Hematopoietic multipotent progenitor cell (in vitro differentiated cells): ENCODE measurements around the gene MRPS11. TPM values are rescaled to one million over a fixed set of nuclear protein-coding genes. Genes with fewer than 3 reads are reported as not detected.
"Not testable (repeated sequence)": the region's sequence is repeated elsewhere in the genome, so short reads cannot be mapped to it uniquely, and the experiment has no call there.

Source experiments
- DNase-seq, 3 donors: peaks; one replicate each; pipeline ENCODE4 v3.0.0-alpha.2; 2011 to 2015; ENCODE audit warnings: low read depth in 2 of 3, low spot score in 2 of 3
- total RNA-seq: library from RNA; depleted of rRNA; stranded (reverse); fragments of >200 nt; gene quantifications from one replicate; pipeline ENCODE4 v1.2.3, GENCODE V29; 2012

Gene MRPS11
- total RNA-seq, 1 donor = 29.6 TPM

DNA sequence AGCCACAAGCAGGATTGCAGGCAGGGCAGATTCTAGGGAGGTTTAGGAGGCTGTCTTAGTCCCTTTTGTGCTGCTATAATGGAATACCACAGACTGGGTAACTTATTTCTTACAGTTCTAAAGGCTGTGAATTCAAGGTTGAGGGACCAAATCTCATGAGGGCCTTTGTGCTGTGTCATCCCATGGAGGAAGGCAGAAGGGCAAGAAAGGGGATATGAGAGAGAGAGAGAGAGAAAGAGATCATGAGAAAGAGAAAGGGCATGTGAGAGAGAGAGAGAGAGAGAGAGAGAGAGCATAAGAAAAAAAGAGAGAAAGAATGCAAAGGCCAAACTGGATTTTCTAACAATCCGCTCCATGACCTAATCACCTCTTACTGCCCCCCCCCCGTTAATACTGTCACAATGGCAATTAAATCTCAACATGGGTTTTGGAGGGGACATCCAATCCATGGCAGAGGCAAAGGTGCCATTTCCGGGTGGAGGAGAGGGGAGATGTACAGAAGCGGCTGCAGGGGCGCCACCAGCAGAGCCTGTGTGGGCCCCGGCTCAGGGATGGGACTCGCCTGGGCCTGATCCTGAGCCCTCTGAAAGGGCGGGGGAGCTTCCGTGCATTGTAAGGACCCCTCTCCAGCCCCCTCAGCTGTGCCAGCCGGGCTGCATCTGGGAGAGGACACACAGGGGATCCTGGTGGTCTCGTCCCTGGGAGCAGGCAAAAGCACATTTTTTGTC is 20.5 kb downstream of the MRPS11 start:
- peak in 1 of 3 donors; percentile 10 for DNase-seq

DNA sequence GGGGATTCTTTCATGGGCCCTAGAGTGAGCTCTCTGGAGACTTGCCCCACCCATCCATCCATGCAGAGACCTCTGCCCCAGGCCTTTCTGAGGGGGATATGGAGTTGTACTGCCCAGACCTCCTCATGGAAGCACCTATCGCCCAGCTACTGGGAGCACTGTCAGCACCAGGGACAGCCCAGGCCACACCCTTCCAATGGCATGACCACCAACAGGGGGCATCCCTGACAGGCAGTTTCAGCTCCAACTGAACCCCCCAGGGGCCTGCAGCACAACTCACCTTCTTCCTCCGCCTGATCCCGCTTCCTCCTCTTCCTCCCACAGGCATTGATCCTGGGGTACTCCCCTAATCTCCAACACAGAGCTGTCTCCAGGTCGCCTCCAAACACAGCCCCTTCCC is 21.8 kb downstream of the MRPS11 start:
- no peak for DNase-seq

DNA sequence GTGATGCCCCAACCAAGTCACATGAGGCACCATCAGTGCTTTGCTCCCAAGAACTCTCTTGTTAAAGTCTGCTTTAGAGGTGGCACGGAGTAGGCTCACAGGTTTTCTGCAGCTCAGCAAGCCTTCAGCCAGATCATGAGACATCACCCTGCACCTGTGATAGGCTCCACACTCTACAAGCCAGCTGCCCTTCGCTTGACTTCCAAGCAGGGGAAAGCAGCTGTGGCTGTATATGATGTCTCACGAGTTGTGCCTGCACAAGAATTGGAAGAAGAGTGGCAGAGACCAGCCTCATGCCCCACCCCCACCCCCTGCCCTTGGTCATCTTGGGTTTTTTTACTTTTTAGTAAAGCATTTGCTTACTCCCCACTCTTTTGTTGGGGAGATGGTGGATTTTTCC is 22.5 kb downstream of the MRPS11 start:
- DNase-seq = no peak

DNA sequence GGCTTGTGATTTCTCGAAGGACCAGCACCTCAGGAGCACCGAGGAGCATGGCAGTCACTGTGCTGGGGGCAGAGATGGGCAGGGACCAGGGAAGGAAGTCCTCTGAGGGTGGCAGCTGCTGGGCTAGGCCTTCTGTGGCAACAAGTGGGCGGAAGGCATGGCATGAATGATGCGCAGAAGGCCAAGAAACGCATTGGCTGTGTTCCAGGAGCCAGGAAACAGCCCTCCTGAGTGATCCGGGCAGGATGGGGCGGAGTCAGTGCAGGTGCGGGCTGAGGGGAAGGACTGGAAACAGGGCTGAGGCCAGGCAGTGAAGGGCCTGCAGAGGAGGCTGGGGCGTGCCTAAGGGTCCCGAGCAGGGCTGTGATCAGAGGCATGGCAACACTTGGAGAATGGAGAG is 23.6 kb downstream of the MRPS11 start:
- peak in 1 of 3 donors; percentile 10 for DNase-seq

DNA sequence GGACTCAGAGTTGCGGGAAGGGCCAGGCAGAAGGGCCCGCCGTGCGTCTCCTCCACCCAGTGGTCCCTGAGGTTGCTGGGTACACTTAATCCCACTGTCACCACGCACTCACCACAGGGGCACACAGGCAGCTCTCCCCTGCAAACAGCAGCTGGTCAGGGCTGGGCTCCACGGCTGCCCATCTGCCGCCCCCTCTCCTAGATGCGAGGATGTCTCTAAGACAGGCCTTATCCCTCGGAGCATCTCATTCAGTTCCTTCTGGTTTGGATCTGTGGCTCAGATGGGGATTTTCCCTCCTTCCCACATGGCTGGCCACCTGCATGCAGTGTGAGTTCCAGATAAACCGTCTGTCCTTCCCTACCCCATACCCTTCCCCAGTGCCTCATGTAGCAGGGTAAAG is 26.3 kb downstream of the MRPS11 start:
- no peak for DNase-seq

DNA sequence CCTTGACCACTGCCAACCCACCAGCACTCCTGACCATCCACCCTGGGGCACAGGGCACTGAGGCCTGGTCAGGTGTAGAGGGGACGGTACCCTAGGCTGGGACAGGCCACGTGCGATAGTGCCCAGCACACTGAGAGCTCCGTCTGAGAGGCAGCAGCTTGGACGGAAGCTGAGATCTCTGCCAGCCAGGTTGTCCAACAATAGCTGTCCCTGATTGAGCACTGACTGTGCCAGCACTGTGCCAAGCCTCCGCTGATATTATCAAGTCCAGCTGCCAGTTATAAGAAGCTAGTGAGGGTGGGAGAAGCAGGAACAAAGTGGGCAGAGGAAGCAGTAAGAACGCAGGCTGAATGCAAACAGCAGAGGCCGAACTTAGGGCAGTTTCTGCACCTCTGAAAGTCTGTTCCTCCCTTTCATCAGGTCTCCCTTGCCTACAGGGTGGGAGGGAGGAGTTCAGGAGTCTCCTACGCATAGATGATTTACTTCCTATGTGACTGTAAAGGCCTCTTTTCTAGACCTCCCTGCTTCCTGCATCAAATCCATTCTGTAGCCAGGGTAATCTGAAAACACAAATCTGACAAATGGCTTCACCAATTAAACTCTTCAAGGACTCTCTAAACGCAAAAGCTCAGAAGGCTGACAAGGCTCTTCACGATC is 29.7 kb downstream of the MRPS11 start:
- no peak for DNase-seq

DNA sequence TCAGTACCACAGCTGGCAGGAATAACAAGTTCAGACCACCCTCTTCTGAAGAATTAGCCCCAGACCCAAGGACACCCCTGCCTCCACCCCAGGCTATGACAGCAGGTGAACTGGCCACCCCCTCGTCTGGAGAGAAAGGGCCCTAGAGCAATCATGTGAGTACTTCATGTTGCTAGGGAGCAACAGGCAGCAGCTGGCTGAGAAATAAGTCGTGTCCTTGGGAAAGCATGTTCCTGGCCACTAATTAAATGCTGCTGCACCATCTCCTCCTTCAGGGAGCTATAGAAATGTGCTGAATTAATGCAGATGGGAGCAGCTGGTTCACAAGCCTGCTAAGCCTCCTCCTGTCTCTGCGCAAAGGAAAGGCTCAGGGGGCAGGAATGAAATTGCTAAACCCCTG is 31.5 kb downstream of the MRPS11 start:
- no peak for DNase-seq

DNA sequence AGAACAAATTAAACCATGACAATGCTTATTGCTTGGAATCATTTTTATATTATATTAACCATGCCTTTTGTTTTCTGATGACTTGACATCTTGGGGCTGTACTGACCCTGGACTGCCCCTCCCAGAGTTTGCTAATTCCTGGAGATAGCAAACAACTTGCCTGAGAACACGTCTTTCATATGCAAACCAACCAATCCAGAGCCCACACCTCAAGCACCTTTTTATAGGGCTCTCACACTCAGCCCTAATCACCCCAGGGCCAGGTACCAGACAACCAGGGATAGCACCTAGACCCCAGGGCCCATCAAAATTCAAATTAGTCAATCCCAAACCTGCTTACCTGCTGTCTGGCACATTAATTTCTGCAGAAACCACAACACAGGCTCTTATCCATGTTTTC is 36.9 kb downstream of the MRPS11 start:
- DNase-seq = no peak

DNA sequence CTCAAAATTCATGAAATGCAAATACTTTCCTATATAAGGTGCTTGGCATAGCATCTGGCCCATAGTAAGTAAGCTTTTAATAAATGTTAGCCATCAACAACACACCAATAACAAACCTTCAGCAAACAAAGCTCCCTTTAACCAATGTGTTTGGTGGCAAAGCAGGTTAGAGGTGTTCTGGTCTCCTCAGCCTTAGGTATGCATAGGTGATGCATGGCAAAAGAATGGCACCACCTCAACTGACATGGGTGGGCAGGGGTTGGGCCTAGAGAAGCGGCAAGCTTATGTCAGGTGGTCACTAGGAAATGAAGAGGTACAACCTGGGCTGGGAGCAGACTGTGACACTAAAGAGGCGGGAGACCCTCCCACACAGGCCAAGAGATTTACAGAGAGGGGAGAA is 38.2 kb downstream of the MRPS11 start:
- DNase-seq = no peak

DNA sequence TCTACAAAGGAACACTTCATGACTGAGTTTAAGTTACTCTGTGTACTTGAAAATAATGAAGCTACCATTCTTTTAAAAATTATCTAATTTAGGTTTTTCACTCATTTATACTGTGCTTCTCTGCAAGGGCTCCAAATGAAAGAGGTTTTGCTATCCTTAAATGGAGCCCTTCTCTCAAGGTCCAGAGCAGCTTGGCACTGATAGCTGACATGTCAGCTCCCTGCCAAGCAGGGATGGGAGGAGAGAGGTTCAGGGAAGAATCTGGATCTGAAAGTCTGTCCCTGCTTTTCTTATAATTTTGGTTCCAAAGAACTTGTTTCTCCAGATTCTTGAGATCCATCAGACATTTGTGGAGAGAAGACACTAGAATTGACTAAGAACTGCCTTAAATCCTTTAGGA is 39.1 kb downstream of the MRPS11 start:
- no peak for DNase-seq

DNA sequence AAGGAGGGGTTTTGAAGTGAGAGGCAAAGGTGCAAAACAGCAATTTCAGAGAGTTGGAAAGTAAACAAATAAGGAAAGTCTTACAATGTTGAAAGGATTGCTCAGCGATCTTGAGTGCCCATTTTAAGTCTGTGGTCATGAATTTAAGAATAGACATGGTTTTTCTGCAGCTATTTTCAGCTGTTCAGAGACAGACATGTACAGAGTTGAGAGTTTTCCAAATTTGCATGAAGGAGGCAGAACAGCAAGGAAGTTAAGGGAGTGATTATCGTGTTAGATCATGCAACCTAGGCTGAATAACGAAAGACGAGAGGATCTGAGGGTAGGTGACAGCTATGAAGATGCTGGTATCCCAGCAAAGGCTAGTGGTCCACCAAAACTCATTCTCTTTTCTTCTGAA is 41.8 kb downstream of the MRPS11 start:
- no peak for DNase-seq

DNA sequence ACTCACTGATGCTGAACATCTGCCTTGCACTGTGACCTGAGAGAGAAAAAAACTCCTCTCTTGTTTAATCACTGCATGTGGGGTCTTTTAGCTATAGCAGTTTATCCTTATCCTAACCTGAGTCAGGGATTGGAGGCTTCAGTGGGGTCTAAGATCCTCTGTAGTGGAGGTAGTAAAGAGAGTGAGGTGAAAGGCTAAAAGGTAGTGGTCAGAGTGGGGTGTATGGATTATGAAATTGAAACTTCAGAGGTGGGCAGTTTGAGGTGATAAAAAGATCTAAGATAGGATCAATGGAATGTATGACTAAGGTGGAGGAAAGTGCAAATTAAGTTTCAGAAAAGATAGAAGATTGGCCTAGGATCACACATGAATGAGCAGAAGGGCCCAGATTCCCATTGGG is 42.5 kb downstream of the MRPS11 start:
- DNase-seq = no peak

DNA sequence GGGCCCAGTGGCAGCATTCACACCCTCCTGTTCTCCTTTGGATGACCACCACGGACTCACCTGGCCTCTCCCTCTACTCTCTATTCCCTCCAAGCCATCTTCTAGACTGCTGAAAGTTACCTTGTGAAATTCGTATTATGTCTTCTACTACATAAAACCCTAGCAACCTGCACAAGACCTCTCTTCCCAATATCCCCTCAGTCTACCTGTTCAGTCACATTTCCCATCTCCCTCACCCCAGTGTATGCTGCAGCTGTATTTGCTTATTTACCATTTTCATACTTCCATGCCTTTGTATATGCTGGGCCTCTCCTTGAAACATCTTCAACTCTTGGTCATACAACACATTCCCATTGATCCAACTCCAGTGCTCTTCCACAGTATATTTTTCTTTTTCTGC is 43.7 kb downstream of the MRPS11 start:
- DNase-seq = no peak

DNA sequence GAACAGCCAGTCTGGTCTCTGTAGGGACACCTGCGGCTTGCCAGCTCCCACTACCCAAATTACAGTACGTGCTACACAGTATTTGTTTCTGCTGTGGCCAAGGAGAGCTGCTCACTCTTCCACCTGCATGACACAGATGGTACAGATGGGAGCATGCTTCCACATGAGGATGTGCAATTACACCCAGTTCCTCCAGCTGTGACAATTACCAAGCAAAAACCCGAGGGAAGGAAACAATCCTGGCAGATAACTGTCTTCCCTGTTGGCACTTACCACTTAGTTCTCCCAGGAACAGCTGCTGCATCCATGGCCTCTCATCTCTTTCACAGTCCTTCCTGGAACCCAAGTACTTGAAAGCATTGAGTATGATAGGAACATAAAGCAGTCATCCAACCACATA is 44.6 kb downstream of the MRPS11 start:
- no peak for DNase-seq

DNA sequence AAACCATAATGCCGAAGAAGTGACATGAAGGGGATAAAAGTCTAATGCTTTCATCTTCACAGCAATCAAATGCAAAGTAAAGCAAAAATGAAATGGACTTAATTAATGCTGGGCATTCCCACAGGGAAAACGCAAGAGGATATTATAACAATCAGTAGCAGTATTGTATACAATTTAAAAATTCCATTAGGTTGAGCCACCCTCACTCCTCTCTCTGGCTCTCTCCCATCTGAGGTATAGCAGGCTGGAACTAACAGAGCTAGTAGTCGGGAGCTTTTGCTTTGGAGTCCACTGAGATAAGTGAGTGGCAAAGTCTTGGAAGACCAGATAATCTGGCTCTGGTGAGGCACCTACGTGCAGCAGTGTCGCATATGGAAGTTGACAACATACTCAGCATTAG is 45.1 kb downstream of the MRPS11 start:
- no peak for DNase-seq

DNA sequence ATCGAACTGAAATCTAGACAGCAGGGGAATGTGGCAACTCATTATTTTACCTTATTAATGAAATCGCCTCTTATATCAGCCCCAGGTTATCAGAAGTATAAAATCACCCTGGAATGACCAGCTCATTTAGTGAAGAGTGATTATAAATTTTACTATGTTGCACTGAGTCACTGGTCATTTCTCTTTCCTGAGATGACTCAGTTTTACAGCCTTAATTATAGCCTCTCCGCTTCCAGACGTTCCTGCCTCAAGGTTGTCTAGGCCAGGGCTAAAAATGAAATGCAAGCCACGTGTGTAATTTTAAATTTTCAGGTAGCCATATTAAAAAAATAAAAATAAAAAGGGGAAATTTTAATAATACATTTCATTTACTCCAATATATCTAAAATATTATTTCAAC is 45.7 kb downstream of the MRPS11 start:
- no peak for DNase-seq

DNA sequence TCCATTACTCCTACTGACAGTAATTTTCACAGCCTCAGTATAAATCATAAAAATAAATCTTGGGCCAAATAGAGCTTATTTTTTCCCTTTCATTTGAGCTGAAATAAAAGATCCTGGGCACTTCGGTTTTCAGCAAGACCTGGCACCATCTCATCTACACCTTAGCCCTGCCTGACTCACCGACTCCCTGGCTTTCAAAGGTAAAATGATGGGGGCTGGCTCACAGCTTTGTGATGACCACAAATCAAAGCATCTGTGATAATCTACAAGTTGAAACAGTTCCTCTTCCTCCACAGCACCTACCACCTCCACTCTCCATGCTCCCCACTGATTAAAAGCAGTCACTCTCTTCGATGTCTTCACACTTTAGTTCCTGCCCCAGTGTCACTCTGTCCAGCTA is 51.4 kb downstream of the MRPS11 start:
- no peak for DNase-seq

DNA sequence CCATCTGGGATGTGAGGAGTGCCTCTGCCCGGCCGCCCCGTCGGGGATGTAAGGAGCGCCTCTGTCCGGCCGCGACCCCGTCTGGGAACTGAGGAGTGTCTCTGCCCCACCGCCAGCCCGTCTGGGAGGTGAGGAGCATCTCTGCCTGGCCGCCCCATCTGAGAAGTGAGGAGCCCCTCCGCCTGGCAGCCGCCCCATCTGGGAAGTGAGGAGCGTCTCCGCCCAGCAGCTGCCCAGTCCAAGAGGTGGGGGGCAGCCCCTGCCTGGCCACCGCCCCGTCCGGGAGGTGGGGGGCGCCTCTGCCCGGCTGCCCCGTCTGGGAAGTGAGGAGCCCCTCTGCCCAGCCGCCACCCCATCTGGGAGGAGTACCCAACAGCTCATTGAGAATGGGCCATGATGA is 56.6 kb downstream of the MRPS11 start:
- DNase-seq = not testable (repeated sequence)

DNA sequence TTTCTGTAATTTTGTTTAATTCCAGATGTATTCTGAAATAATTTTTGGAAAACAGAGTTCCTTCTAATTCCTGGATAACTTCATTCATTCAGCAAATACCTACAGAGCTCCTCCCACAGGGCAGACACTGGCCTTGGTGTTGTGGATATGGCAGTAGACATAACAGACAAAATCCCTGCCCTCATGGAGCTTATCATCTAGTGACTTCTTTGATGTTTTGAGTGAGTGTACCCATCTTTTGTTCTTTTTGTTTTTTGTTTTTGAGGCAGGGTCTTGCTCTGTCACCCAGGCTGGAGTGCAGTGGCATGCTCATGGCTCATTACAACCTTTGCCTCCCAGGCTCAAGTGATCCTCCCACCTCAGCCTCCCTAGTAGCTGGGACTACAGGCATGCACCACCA is 57.9 kb downstream of the MRPS11 start:
- DNase-seq = no peak

DNA sequence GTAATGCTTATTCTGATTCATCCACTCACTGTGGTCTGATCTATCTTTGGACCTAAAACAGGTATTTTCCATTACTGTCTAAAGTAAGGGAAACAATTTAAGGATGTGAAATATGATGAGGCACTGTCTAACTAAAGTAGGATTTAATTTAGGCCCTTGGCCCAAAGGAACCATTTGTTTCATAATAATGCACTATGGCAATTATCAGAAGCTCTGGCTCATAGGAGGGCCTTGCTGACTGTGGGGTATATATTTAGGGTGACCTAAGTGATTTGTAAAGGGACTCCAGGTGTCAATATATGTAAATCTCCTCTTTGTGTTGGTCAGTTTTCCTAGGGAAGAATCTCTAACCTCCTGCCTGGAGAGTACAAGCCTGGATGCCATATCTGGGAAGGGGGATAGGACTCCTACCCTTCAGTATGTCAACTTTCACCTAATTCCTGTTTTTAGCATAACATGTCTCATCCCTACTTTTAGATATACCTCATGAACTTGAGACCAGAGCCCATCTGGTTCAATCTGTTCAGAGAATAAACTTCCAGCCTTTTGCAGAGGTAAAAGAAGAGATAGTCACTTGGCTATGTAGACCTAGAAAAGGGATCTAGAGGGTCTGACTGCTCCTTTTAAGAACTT is 58.9 kb downstream of the MRPS11 start:
- DNase-seq = no peak

DNA sequence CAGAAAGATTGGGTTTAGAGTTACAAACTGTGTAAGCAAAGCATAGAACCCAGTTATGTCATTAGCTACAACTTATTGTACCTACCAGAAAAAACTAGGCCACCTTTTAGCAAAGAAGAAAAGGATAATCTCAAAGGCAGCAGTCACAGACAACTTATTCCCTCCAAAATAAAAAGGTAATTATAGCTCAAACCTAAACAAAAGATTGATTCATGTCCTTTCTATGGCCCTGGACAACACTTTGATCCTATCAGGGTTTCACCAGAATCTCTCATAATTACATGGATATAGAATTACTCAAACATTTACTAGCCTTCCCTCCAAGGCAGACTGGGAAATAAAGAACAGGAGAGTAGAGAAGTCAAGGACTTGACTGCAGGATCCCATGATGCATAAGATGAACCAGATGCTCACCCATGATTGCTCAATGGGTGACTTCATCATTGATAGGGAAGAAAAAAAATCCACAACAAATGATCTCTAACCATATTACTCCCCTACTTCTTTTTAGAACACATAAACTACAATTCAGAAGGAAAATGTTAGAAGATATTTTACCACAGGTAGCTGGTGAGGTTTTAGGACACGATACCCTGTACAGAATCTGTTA is 61.6 kb downstream of the MRPS11 start:
- DNase-seq = no peak
